ENCODE results near the gene CACNA1C. TPM values are rescaled to one million over a fixed set of nuclear protein-coding genes. Genes with fewer than 3 reads are reported as not detected.

The CACNA1C gene
- polyA plus RNA-seq, 1 of the 3 experiments (the other 2 are of a cell fraction), result 1.5 TPM

DNA sequence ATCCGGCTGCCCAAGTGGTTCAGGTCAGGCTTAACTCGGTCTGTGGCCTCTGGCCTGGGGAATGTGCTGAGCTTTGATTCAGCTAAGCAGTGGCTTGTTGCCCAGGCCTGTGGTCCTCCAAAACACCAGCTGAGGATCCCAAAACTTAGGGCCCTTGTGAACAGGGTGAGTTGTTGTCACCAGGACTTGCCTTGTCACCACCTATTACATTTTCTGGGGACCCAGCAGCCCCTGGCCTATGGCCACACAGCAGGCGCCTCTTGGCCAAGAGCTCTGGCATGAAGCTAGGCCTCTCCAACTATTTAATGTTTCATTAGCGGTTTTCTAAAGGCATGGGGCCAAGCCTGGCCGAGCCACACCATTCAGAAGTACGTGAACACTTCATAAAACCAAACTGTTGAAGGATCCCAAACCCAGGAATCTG, 343.7 kb downstream of the CACNA1C start (continued):
- TF ChIP-seq NRF1 (IDR thresholded peaks at IDR 0.05; ENCODE audit: low read depth, low read length) (no peak), TAF1 (IDR thresholded peaks at IDR 0.05; ENCODE audit: borderline replicate concordance, low read depth, low read length) (no peak)

GRCh38 chr12:2397356-2398045, 344.7 kb downstream of the CACNA1C start:
- H3K27me3 ChIP-seq (ENCODE audit: insufficient read depth), result no peaks in the 10 kb centered on the region; the same call in 1 of the 2 replicates
- peaks cover 0 to 4% of the 10 kb centered on the region in 2 experiments; a peak in 1 of 4 replicates for H3K4me1 ChIP-seq (ENCODE audit: control insufficient read depth in 1 of 2, insufficient read depth in 2 of 2, low read depth in 1 of 2, low read length in 1 of 2)
- no peak overlapping the region for H3K4me2 ChIP-seq
- no peaks in the 10 kb centered on the region for H4K20me1 ChIP-seq (ENCODE audit: insufficient read depth)
- H3K36me3 ChIP-seq (replicated peaks in 1 of 2; ENCODE audit: control insufficient read depth in 1 of 2, insufficient read depth in 2 of 2, low read length in 1 of 2), result no peaks in the 10 kb centered on the region
- no peaks in the 10 kb centered on the region for H3F3A ChIP-seq (replicated peaks; ENCODE audit: insufficient read depth)
- no peak overlapping the region for H3K4me3 ChIP-seq (ENCODE audit: low read depth in 2 of 2, low read length in 1 of 2)
- no peak for DNase-seq
- H3K27ac ChIP-seq (ENCODE audit: low read depth in 2 of 2, low read length in 1 of 2), result no peak overlapping the region
- no peaks in the 10 kb centered on the region for H3K79me2 ChIP-seq (ENCODE audit: insufficient read depth)
- 83% methylated on average over 8 of the region's 11 CpGs for WGBS (ENCODE audit: low lambda C conversion rate)
- H2AFZ ChIP-seq (ENCODE audit: low read depth), result no peak overlapping the region
- TF ChIP-seq MXI1 (IDR thresholded peaks at IDR 0.05; ENCODE audit: low read depth, low read length) (no peak), IRF3 (IDR thresholded peaks at IDR 0.05; ENCODE audit: low read depth, low read length) (no peak), EZH2phosphoT487 (IDR thresholded peaks at IDR 0.05; ENCODE audit: borderline replicate concordance, low read depth) (no peak), MAX (IDR thresholded peaks at IDR 0.05; ENCODE audit: low read depth) (no peak), TEAD4 (IDR thresholded peaks at IDR 0.05; ENCODE audit: borderline replicate concordance, insufficient read depth) (no peak), TAF1 (IDR thresholded peaks at IDR 0.05; ENCODE audit: borderline replicate concordance, low read depth, low read length) (no peak)
- no peaks in the 10 kb centered on the region for H3K9me3 ChIP-seq
- H3K9me2 ChIP-seq, result no peaks in the 10 kb centered on the region
- ChIA-PET POLR2A (no interaction called here), CTCF (interaction anchor here (0.9 to 3.5 kb wide), 4 partner anchors 12 to 44 kb away, joined by 3 to 19 read pairs (median 9); no protein-coding TSS in a partner anchor)
- H3K9ac ChIP-seq, result no peak overlapping the region

GRCh38 chr12:2401040-2401439, 348.3 kb downstream of the CACNA1C start:
- no peak for DNase-seq
- no peaks in the 10 kb centered on the region for H3F3A ChIP-seq (replicated peaks; ENCODE audit: insufficient read depth)
- no peak overlapping the region for H2AFZ ChIP-seq (ENCODE audit: low read depth)
- ChIA-PET CTCF (interaction anchor here (1.2 to 5.1 kb wide), 2 partner anchors 8 to 113 kb away, joined by 3 to 31 read pairs; no protein-coding TSS in a partner anchor), POLR2A (no interaction called here)
- no peak overlapping the region for H3K4me3 ChIP-seq (ENCODE audit: low read depth in 2 of 2, low read length in 1 of 2)
- no peaks in the 10 kb centered on the region; the same call in 1 of the 2 replicates for H3K27me3 ChIP-seq (ENCODE audit: insufficient read depth)
- H3K36me3 ChIP-seq (replicated peaks in 1 of 2; ENCODE audit: control insufficient read depth in 1 of 2, insufficient read depth in 2 of 2, low read length in 1 of 2), result no peaks in the 10 kb centered on the region
- H3K4me1 ChIP-seq (ENCODE audit: control insufficient read depth in 1 of 2, insufficient read depth in 2 of 2, low read depth in 1 of 2, low read length in 1 of 2), result peaks cover 0 to 5% of the 10 kb centered on the region in 2 experiments; a peak in 1 of 4 replicates
- no peaks in the 10 kb centered on the region for H3K79me2 ChIP-seq (ENCODE audit: insufficient read depth)
- no peak overlapping the region for H3K4me2 ChIP-seq
- no peaks in the 10 kb centered on the region for H3K9me3 ChIP-seq
- H3K9me2 ChIP-seq, result no peaks in the 10 kb centered on the region
- H3K9ac ChIP-seq, result no peak overlapping the region
- no peak overlapping the region for H3K27ac ChIP-seq (ENCODE audit: low read depth in 2 of 2, low read length in 1 of 2)
- 32% methylated on average over 2 of the region's 2 CpGs for WGBS (ENCODE audit: low lambda C conversion rate)
- H4K20me1 ChIP-seq (ENCODE audit: insufficient read depth), result no peaks in the 10 kb centered on the region
- TF ChIP-seq FOXJ3 (CRISPR knock-in tag; IDR thresholded peaks at IDR 0.05) (no peak), ZBTB33 (IDR thresholded peaks at IDR 0.05; ENCODE audit: borderline replicate concordance, low read depth) (no peak), NFIC (IDR thresholded peaks at IDR 0.05; ENCODE audit: borderline replicate concordance) (no peak), NRF1 (IDR thresholded peaks at IDR 0.05; ENCODE audit: low read depth, low read length) (no peak)
- TF ChIP-seq, protein P1, sequence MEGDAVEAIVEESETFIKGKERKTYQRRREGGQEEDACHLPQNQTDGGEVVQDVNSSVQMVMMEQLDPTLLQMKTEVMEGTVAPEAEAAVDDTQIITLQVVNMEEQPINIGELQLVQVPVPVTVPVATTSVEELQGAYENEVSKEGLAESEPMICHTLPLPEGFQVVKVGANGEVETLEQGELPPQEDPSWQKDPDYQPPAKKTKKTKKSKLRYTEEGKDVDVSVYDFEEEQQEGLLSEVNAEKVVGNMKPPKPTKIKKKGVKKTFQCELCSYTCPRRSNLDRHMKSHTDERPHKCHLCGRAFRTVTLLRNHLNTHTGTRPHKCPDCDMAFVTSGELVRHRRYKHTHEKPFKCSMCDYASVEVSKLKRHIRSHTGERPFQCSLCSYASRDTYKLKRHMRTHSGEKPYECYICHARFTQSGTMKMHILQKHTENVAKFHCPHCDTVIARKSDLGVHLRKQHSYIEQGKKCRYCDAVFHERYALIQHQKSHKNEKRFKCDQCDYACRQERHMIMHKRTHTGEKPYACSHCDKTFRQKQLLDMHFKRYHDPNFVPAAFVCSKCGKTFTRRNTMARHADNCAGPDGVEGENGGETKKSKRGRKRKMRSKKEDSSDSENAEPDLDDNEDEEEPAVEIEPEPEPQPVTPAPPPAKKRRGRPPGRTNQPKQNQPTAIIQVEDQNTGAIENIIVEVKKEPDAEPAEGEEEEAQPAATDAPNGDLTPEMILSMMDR (IDR thresholded peaks at IDR 0.05), result no peak
- TF ChIP-seq, protein P2, sequence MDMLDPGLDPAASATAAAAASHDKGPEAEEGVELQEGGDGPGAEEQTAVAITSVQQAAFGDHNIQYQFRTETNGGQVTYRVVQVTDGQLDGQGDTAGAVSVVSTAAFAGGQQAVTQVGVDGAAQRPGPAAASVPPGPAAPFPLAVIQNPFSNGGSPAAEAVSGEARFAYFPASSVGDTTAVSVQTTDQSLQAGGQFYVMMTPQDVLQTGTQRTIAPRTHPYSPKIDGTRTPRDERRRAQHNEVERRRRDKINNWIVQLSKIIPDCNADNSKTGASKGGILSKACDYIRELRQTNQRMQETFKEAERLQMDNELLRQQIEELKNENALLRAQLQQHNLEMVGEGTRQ (IDR thresholded peaks at IDR 0.05; ENCODE audit: borderline replicate concordance, low read depth, low read length), result no peak
